GM12872 (cell line): Measurements from ENCODE around the gene ZSCAN30.

Experiments used
- TF ChIP-seq, protein P1 (sequence below): IDR thresholded peaks from 3 replicates; pipeline ENCODE4 v1.5.1; 2011; ENCODE audit warnings: low read depth, mild to moderate bottlenecking, low read length, moderate library complexity; ENCODE audit not compliant: insufficient read depth

The ZSCAN30 gene

DNA sequence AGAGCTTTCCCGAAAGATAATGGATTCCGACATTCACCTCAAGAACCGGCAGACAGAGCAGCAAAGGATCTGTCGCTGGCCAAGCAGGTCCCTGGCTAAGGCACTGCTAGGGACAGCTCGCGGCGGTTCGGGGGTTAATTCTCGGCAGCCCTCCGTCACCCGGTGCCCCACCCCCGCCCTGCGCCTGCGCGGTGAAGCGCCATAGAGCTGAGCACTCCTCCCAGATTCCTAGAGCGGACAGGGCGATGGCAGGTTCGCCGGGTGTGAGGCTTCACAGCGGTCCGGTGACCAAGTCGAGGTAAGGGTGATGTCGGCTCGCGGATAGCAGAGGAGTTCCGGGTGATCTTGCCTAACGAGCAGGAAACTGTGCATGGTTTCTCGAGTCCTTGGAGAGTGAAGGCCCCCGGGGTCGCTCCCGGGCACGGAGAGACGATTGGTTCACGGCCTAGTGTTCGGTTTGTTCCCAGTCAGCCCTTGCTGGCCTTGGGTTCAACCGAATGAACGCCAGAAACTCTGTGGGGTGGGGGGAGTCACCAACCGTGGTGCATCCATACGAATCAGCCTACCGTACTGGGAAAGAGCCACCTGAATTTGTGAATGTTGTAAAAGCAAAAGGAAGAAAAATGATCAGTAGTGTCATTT, at the start of gene ZSCAN30:
TSS of gene ZSCAN30 (minus strand) at position 136 of the 642 bp plus-strand sequence. CDS start 25,877 bp downstream, outside the sequence.
- TF ChIP-seq, protein P1, sequence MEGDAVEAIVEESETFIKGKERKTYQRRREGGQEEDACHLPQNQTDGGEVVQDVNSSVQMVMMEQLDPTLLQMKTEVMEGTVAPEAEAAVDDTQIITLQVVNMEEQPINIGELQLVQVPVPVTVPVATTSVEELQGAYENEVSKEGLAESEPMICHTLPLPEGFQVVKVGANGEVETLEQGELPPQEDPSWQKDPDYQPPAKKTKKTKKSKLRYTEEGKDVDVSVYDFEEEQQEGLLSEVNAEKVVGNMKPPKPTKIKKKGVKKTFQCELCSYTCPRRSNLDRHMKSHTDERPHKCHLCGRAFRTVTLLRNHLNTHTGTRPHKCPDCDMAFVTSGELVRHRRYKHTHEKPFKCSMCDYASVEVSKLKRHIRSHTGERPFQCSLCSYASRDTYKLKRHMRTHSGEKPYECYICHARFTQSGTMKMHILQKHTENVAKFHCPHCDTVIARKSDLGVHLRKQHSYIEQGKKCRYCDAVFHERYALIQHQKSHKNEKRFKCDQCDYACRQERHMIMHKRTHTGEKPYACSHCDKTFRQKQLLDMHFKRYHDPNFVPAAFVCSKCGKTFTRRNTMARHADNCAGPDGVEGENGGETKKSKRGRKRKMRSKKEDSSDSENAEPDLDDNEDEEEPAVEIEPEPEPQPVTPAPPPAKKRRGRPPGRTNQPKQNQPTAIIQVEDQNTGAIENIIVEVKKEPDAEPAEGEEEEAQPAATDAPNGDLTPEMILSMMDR, result no peak

DNA sequence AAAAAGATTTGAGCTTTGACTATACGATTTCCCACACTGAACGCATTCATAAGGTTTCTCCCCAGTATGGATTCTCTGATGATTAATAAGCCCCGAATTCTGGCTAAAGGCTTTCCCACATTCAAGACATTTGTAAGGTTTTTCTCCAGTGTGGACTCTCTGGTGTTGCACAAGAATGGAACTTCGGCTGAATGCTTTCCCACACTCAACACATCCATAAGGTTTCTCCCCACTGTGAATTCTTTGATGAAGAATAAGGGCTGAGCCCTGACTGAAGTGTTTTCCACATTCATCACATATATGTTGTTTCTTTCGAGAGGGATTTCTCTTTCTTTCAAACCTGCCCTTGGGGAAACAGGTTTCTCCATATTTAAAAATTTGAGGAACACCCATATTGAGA, 47.3 kb upstream of the ZSCAN30 start:
- TF ChIP-seq, protein P1, result no peak

DNA sequence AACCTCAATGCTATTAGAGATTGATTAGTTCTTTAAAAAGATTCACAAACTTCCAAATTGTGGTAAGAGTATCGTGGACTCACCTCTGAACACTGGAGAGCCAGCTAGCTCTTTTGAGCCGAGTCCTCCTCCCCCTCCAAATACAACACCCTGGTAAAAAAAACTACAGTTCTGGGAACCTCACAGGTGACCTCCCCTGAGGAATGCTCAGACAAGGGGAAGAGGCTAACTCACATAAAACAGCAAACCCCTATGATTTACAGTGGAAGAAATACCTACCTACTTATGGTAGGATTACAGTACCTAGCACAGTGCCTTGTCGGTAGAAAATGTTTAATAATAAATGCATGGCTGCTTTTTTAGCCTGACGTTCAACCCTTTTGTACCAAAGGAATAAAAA, 45.8 kb upstream of the ZSCAN30 start:
- TF ChIP-seq, protein P1, result no peak

DNA sequence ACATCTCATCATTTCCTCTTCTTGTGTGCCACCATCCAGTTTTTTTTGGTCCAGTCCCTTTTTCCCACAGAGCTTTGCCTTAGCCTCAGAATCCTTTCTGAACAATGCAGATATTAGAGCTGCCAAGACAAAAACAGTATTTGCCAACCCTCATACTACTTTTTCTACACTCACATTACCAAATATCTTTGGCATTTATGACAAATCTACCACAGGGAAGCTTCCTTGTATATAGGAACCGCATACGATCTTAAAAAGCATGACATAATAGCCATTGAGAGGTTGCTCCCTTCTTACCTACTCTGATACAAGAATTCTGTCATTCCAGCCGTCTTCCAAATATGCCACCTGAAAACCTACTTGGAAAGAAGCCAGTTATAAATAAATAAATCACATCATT, 44.8 kb upstream of the ZSCAN30 start:
- TF ChIP-seq, protein P1, result no peak

DNA sequence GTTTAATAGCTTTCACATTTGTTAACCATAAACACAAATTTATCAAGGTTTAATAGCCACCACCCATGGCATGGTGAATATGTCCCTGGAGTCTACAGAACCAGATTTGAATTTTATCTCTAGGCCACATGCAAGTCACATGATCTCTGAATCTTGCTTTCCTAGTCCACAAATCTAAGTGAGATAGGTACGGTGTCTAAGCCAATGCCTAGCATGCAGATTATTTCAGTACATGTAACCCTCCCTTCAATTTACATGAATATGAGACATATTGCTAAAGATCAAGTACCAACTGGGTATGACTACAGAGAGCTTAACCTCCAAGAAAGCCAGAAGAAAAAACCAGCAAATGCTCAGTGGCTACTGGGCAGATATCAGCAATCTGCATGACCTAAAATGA, 44.2 kb upstream of the ZSCAN30 start:
- TF ChIP-seq, protein P1, result no peak

DNA sequence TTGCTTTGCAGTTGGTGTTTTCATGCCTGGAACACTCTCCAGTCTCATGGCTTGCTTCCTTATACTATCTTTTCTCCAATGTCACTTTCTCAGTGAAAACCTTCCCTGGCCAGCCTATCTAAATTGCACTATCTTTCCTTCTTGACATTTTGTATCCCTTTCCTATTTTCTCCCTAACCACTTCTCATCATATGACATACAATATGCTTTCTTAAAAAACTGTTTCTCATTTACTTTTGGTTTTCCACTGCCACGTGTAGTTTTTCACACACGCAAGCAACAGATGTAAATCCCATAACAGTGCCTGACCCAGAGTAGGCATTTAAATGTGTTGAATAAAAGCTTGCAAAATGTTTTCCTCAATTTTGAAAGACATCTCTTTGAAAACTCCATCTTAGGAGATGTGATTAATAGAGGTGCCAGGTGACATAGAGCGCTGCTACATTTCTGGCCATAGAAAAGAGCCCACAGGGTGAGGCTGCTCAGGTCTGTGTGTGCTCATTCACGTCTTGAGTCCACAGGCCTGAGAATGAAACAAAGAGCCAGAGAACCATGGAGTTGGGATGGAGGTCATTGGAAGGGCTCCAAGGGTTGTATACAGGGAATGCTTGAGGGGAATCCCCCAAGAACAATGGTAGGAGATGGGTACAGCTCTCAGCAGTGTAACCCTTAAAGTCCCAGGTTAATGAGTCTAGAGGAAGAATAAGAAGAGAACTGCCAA, 41.5 kb upstream of the ZSCAN30 start:
- TF ChIP-seq, protein P1, result no peak

DNA sequence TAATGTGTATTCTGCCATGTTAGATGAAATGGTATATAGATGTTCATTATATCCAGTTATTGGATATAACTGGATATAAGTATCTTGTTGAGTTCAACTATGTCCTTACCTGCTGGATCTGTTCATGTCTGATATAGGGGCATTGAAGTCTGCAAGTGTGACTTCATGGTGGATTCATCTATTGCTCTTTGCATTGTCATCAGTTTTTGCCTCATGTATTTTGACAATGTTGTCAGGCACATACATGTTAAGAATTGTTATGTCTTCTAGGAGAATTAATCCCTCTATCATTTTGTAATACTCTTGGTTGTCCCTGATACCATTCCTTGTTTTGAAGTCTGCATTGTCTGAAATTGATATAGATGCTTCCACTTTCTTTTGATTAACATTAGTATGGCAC, 38.8 kb upstream of the ZSCAN30 start:
- TF ChIP-seq, protein P1, result no peak
